Vagina (tissue), 2 donors: Measurements from ENCODE around the gene PI4KA.

ENCODE experiments used
- CTCF ChIP-seq, 3 experiments: fragments of 450-650 bp in 2 of 3; fragments of 200-600 bp in 1 of 3; sonication (generic) in 1 of 3; IDR thresholded peaks; one replicate each; pipeline ENCODE4 v1.5.1; 2017 to 2019; ENCODE audit warnings: antibody characterized with exemption in 3 of 3, mild to moderate bottlenecking in 2 of 3, moderate library complexity in 2 of 3
- POLR2A ChIP-seq, 2 donors: fragments of 450-650 bp; IDR thresholded peaks; one replicate each; pipeline ENCODE4 v1.6.1; 2017; ENCODE audit warnings: antibody characterized with exemption in 2 of 2, mild to moderate bottlenecking in 2 of 2, moderate library complexity in 2 of 2
- POLR2AphosphoS5 ChIP-seq, 2 donors: sonication (generic); formaldehyde crosslinking; IDR thresholded peaks; one replicate each; pipeline ENCODE4 v1.9.0; 2017; ENCODE audit warnings: antibody characterized with exemption in 2 of 2, mild to moderate bottlenecking in 2 of 2, low read depth in 1 of 2; ENCODE audit not compliant: insufficient read depth in 1 of 2

- TF ChIP-seq POLR2AphosphoS5 (IDR thresholded peaks at IDR 0.05; ENCODE audit: insufficient read depth in 1 of 2, low read depth in 1 of 2) (no peak), CTCF (IDR thresholded peaks at IDR 0.05) (no peak), POLR2A (IDR thresholded peaks at IDR 0.05) (no peak)
These were observed 46.5 kb downstream of the PI4KA start for GRCh38 chr22:20811971-20812660.
